ENCODE data around the gene ELFN2.

The ELFN2 gene

GRCh38 chr22:37397226-37397625 is 30.1 kb downstream of the ELFN2 start:
- TF ChIP-seq ZFX (IDR thresholded peaks at IDR 0.05; ENCODE audit: borderline replicate concordance) (no peak), CTCF (IDR thresholded peaks at IDR 0.05) (no peak)
- no peak overlapping the region for H3K27ac ChIP-seq

DNA sequence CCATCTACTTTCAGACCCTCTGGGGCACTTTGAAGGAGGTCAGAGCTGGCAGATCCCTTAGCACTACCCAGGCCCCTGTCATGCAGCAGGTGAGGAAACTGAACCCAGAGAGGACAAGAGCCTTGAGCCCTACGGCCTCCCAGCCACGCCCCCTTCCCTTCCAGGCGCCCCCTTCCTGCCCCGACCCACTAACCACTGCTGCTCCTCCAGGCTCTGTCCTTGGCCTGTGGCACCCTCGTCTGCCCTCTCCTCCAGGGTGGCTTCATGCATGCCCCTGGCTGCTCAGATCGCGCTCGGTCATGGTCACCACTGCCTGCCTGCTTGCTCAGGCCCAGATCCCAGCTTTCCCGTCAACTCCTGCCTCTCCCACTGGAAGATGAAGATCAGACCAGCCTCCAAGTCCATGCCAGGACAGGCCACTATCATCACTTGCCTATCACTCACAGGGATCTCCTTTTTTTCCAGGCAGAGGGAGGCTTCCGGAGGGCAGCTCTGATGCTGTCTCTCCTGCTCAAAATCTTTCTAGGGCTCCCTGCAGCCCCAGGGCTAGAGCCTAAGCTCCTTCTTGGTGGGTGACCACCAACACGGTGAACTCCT is 30.7 kb downstream of the ELFN2 start:
- no peak overlapping the region for H3K27ac ChIP-seq
- TF ChIP-seq CTCF (IDR thresholded peaks at IDR 0.05) (no peak), ZFX (IDR thresholded peaks at IDR 0.05; ENCODE audit: borderline replicate concordance) (no peak)

DNA sequence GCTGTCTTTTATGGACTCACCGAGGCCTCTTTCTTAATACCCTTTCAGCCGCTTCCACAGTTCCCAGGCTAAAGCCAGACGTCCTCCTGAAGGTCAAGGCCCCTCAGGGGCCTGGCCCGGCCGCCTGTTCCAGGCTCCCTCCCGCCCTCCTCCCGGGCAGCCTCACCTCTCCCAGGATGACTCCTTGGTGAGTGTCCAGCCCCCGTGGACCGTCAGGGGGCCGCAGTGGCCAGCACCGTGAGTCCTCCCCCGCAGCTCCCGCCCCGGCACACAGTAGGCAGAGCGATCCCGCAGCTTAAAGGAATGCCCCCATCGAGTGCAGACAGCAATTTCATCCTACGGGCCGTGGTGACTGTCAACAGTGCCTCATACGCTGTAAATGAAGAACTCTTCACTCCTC is 32.9 kb downstream of the ELFN2 start:
- H3K27ac ChIP-seq: no peak overlapping the region
- TF ChIP-seq ZFX (IDR thresholded peaks at IDR 0.05; ENCODE audit: borderline replicate concordance) (no peak), CTCF (IDR thresholded peaks at IDR 0.05) (no peak)

- TF ChIP-seq ZFX (IDR thresholded peaks at IDR 0.05; ENCODE audit: borderline replicate concordance) (no peak), CTCF (IDR thresholded peaks at IDR 0.05) (no peak)
- no peak overlapping the region for H3K27ac ChIP-seq
These were observed 33.5 kb downstream of the ELFN2 start for GRCh38 chr22:37393746-37394145.

GRCh38 chr22:37392721-37393328 is 34.5 kb downstream of the ELFN2 start:
- TF ChIP-seq CTCF (IDR thresholded peaks at IDR 0.05): no peak
- TF ChIP-seq ZFX (IDR thresholded peaks at IDR 0.05; ENCODE audit: borderline replicate concordance): no peak
- no peak overlapping the region for H3K27ac ChIP-seq

GRCh38 chr22:37391702-37392101 is 35.6 kb downstream of the ELFN2 start:
- TF ChIP-seq CTCF (IDR thresholded peaks at IDR 0.05): no peak
- TF ChIP-seq ZFX (IDR thresholded peaks at IDR 0.05; ENCODE audit: borderline replicate concordance): no peak
- no peak overlapping the region for H3K27ac ChIP-seq

GRCh38 chr22:37390075-37390474 is 37.2 kb downstream of the ELFN2 start:
- TF ChIP-seq ZFX (IDR thresholded peaks at IDR 0.05; ENCODE audit: borderline replicate concordance) (no peak), CTCF (IDR thresholded peaks at IDR 0.05) (no peak)
- H3K27ac ChIP-seq: no peak overlapping the region
